NCI-H128 (cell line): ENCODE measurements around the gene FCN1.

Experiments
- DNase-seq: peaks from one replicate; lab custom pipeline; 2025; ENCODE audit not compliant: unreplicated experiment; lab: John Stamatoyannopoulos, UW

Gene FCN1

DNA sequence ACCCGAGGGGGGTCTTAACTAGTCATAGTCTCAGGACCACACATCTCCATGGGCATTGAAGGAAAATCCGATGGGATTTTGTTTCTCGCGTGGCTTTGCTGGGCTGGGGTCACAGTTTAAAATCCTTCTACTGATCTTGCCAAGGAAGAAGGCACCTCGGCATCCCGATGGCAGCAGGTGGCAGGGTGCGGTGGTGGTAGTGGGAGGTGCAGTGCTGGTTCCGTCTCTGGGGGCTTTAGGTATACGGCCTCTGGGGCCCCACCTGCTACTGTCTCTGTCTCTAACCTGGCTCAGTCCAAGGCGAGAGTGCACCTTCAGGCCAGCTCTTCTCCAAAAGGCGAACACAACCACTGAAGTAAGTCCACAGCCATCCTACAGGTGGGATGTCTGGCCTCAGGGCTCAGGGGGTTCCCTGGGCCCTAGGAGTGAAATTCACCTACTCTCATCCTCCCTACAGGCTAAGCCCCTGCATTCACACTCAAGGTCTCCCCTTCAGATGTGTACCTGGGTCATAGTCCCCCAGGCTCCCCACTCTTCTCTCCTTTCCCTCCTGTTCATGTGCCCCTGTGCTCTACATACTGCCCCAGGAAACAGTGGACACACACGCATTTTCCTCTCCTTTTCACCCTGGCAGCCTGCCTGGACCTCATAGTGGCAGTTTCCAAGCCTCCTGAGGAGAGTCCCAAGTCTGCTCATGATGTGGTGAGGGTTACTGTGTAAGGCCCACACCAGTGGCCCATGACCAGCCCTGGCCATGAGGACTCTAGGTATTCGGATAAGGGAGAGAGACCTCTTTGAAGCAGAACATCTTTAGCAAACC, 37.8 kb downstream of the FCN1 start:
- no peak for DNase-seq

DNA sequence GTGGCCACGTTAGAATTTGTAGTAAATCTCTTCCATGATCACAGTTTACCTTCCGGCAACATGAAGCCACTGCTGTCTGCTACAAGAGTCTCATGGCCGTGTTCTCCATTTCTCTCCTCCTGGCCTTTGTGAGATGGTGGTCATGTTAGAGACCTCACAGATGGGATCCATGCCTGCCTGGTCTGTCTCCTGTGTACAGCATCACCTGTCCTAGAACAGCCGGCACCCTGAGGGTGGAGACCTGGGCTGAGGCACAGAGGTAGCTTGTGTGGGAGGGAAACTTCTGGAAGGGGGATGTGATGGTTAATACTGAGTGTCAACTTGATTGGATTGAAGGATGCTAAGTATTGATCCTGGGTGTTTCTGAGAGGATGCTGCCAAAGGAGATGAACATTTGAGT, 40.2 kb downstream of the FCN1 start:
- DNase-seq: no peak

DNA sequence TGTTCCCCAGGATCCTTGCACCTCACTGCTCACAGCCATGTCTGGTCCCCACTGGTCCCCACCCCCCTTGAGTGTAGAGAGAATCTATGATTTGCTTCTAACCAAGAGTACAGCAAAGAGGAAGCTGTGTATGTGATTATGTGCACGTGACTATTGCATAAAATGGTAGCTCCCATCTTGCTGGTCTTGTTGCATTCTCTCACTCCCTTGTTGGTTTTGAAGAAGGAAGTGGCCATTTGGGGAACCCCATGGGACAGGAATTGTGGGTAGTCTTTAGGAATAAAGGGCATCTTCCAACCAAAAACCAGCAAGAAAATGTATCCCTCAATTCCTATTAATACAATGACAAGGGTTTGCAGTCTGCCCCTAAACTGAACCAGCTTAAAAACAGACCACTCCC, 42.3 kb downstream of the FCN1 start:
- DNase-seq: no peak

DNA sequence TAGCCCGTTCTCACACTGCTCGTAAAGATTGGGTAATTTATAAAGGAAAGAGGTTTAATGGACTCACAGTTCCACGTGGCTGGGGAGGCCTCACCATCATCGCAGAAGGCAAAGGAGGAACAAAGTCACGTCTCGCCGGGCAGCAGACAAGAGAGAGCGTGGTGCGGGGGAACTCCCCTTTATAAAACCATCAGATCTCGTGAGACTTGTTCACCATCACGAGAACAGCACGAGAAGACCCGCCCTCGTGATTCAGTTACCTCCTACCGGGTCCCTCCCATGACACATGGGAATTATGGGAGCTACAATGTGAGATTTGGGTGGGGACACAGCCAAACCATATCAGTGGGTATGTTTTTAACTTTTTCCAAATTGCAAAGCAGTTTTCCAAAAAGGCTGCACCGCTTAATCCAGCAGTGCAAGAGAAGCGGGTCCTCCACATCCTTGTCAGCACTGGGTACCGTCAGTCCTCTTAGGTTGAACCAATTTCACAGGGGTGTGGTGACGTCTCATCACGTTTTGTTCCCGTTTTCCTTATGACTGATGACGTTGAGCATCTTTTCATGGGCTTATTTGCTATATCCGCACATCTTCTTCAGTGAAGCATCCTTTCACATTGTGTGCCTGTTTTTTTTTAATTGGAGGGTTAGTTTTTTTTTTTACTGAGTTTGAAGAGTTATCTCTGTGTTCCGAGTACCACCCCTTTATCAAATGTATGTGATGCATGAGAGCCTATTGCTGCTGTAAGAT, 45.1 kb downstream of the FCN1 start:
- DNase-seq: no peak

DNA sequence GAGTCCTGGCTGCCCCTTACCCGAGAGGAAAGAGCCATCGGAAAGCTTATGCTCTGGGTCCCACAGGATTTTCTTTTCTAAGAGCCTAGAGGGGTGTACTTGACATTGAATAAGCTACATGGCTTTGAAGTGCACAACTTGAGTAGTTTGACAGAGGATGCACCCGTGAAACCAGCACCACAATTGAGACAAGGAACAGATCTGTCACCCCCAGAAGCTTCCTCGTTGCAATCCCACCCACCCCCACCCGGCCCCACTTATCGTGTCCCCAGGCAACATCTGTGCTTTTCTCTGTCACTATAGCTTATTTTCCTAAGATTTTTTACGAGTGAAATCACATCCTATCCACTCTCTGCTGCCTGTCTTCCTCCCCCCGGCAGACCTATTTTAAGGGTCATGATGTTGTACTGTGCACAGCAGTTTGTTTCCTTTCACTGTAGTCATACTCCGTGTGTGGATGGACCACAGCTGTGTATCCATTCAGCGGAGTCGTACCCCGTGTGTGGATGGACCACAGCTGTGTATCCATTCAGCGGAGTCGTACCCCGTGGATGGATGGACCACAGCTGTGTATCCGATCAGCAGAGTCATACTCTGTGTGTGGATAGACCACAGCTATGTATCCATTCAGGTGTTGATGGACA, 45.9 kb downstream of the FCN1 start:
- DNase-seq: no peak

DNA sequence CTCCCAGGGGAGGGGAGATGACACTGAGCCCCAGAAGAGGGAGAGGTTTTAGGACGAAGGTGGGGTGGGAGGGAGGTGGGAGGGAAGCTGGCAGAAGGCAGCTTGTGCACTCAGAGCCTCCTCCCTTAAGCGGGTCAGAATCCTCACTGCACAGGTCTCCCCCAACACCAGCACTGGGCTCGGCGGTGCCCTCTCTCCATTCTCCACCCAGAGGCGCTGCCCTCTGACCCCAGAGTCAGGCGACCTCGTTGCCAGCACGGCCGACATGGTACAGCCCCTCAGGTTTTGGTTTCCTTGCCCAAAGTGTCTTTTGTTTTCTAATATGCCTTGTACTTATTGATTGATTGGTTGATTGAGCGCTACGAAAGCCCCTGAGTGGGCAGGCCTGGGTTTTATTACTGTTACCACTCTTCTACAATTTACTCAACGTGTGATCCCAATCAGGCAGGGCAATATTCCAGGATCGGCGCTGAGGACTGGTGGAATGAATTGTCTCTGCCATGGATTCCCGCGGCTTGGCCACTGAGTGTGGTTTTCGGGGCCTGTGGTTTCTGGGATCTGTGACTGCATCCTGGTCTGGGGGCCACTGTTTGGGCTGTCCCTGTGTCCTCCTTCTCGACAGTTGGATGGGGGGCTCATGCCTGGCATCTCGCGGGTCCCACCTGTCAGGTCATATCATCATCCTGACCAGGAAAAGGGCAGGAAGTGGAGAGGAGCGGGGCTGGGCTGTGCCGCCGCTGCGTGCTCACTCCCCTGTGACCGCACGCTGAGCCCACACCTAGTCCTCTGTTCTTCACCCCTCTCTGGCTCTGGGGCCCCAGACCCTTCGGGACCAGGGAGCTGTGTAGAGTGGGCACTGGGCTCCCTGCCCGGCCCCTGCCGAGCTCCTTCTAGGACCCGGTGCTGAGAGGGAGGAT, 46.7 kb downstream of the FCN1 start:
- no peak for DNase-seq

DNA sequence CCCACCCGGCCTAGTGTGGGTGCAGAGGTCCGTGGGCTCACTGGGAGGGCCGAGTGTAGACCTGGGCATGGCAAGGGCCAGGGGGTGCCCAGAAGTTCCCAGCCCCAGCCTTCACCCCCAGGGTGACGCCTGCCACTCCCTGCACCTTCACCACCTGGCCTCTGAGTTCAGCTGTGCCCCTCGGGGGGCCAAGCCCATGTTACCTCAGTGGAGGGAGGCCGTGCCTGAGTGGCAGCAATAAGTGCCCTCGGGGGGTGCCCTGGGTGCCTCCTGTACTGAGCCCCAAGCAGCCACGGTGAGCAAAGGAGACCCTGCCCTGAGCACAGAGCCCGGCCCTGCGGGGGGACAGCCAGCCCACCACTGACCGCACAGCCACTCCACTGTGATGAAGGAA, 47.4 kb downstream of the FCN1 start:
- DNase-seq: no peak

DNA sequence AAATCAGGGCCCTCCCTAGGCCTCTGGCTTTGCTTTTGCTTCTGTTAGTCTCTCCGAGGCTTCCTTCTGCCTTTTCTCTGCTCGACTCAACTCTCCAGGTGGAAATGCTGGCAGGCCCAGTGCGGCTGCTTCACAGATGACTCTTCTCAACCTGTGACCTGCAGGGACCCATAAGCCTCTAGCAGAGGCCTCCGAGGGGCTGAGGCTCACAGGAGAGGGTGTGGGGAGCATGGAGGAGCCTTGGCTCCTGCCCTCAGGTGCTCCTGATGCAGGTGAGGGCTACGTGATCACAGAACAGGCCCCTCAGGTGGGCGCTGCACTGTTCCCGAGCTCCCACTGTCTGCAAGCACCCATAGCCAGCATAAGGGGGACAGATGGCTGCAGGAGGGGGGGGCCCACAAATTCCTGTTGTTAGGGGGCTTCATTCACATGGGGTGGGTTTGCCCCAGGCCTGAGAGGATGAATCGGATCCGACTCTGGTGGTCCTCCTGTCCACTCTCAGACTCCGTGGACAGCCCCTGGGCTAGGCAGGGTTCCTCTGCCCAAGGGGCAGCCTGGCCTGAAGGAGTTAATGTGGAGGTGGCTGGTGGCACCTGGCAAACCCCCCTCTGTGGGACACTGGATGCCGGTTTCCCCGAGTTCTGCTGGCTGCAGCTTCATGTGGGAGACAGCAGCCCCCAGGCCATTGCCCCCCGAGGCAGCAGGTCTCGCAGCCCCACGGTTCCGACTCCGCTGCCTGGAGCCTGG, 48.0 kb downstream of the FCN1 start:
- DNase-seq: no peak

DNA sequence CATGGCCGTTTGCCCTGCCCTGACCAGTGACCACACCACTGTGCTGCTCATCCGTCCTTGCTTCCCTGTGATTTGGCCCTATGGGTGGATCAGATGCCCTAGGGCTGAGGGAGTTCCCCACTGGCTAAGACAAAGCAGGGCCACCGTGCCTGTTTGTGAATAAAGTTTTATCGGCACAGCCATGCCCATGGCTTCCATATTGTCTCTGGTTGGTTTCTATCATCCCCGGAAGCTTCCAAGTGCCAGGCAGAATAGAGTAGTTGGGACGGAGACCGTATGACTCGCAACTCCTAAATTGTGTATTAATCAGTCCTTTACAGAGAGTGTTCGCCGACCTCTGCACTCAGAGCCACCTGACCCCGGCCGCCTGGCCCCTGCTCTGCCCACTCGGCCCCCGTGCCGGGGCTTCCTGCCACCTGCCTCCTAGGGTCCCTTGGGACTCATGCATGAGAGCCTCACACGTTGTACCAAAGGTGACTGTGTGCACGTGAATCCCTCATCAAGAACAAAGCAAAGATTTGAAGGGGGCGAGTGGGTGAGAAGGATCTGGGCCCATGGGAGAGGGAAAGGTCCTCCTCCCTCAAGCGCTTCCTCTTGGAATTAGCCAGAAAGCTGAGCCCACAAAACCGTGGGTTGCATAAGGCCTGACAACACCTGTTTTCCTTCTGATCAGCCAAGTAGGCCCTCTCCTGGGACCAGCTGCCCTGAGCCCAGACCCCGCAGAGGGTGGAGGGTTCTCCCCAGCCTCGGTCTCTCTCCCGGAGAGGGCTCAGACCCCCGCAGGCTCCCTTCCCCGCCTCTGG, 48.8 kb downstream of the FCN1 start:
- DNase-seq: no peak

DNA sequence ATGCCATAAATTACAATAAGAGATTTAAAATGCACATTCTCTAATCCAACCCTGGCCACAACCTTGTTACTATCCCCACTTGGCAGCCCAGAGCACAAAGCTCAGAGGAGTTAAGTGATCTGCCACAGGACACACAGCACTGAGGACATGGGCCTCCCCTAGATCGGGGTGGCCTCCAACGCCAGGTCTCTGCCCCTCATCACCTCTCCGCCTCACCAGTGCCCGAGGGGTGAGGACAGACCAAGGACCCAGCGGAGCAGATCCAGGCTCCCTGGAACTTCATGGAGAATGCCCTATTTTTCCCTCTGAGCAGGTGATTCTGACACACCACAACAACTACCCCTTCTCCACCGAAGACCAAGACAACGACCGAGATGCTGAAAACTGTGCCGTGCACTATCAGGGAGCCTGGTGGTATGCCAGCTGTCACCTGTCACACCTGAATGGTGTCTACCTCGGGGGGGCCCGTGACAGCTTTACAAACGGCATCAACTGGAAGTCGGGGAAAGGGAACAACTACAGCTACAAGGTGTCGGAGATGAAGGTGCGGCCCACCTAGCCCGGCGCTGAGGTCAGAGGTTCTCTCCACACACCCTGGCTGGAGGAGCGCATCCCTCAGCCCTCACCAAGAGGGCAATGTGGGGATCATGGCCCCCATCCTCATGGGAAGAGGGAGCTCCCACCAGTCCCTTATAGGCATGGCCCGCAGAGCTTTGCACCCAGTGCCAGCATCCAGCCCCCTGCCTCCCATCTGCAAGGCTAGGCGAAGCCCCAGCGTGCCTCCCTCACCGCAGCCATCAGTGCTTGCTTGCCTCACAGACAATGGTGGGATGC, 49.6 kb downstream of the FCN1 start:
- DNase-seq: no peak

DNA sequence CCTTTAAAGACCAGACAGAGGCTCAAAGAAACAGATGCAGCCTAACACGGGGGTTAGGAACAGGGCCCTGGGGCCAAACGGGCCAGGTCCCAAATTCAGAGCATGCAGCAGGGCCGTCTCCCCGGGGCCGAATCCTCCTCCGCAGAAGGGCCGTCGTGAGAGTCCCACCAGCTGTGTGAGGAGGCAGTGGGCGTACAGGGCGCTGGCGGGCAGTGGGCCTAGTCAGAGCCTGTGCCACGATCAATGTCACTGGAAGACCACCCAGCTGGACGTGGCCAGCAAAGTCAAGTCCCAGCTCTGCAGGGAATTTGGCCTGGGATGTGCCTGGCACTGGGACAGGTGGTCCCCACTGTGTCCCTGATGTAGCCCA, 52.9 kb downstream of the FCN1 start:
- no peak for DNase-seq

DNA sequence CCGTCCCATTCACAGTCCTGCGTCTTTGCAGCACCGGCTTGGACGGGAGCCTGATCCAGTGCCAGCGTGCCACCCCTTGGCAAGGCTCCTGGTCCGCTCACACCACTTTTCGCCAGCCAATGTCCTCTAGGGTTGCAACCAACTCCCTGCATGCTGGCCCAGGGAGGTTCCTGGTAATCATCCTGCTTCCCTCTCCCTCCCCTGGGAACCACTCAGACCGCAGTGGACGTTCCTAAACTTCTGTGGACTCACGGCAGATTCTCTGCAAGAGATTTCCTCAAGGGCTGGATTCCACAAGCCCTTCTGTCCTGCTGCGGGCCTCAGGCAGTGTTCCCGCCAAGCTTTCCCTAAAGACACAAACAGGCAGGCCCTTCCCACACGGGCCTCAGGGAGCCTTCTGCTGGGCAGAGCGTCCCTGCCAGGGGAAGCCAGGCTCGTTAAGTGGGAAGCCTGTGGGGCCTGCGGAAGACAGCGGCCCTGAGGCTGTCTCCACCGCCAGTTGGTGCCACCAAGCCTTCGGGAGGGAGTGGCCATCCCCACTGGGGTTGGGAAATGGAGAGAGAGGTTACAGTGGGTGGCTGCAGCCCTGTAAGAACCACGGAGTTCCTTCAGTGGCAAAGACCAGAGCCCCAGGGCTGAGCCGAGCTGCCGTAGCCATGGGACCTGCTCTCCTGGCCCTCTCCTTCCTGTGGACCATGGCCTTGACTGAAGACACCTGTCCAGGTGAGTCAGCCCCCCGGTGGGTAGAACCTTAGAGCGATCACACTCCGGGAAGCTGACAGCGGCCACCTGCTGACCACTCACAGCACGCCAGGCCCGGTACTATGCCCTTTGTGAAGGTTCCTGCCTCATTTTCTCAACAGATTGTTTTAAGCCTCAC, 53.5 kb downstream of the FCN1 start:
- DNase-seq: no peak

DNA sequence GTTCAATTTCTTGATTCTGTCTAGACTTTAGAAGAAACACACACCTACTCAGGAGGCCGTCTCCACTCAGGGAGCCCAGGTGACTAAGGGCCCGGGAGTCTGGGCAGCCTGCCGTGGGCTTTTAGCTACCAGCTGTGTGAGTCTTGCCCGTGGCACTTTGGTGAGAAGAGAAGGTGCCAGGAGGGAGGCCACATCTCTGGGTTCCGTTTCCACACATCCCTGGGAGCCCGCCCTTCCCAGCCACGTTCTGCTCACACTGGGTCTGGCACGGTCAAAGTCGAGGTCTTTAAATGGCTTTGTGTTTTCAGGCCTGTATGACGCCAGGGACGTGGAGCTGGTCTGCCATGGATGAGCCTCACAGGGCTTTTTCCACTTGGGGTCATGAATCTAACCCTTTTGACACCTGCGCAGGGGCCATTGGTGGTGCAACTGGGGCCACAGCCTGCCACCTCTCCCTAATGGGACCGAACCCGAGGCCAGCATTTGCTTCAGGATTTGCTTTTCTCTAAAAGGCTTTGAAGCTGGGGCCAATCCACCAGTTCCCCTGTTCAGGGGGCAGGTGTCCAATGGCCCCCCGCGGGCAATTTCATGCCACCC, 54.3 kb downstream of the FCN1 start:
- no peak for DNase-seq

DNA sequence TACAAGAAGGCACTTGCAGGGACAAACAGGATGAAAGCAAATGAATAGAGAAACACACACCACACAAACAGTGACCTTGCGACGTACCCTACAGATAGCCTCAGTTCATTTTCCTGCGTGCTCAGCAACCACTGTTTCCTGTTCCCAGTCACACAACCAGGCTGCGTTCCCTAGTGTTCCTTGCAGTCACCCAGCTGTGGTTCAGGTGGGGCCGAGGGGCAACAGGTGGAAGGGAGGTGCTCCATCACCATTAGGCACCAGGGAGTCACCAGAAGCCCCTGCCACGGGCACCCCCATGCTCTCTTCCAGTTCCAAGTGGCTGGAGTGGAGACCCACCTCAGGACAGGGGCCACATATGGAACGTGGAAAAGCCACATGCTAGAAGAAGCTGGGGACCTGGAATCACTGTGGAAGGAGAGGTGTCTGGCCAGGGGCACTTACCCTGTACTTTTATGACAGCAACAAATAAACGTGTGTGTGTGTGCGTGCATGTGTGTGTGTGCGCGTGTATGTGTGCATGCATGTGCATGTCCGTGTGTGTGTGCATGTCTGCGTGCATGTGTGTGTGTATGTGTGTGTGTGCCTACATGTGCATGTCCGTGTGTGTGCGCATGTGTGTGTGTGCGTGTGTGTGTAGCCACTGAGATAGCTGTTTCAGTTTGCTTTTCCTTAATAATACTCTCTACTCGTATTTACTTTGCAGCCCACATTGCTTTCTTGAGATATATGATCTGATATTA, 55.9 kb downstream of the FCN1 start:
- DNase-seq: no peak

DNA sequence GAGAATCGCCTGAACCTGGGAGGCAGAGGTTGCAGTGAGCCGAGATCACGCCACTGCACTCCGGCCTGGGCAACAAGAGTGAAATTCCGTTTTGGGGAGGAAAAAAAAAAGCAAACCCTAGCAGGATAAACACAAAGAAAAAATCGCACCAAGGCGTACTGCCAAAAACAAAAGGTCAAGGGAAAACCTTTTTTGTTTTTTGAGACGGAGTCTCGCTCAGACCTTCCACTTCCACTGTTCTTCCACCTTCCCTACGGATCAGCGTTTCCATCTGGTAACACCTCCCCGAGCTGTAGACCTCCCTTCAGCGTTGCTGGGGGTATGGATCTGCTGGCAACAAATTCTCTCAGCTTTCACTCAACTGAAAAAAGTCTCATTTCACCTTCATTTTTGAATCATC, 57.2 kb downstream of the FCN1 start:
- DNase-seq: no peak

DNA sequence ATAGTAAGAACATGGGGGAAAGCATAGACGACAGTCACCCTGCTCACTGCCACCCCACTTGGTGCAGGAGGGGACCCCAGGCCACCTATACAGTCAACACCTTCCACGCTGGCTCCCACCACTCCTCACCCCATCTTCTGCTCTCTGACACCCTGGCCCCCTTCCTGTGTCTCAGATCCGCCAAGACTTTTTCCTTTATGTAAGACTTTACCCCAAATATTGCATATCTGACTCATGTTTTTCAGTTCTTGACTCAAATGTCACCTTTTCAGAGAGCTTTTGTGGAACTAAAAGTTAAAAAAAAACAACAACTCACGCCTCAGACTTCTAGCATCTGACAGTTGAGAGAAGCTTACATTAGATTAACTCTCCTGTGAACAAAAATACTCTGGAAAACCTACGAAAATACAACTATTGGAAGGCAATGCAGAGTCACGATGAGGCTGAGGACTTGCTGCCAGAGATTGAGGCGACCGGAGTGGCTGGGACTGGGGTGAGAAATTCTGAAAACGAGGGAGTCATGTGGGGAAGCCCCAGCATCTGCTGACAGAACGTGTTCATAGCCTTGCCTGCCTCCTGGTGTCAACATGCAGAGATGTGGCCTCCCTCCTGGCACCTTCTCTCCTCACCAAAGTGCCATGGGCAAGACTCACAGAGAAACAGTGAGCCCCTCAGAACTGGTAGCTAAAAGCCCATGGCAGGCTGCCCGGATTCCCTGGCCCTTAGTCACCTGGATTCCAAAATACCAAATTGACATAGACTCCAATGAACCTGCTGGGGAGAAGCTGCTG, 59.5 kb downstream of the FCN1 start:
- DNase-seq: no peak
